ENCODE measurements around the gene SLC6A9. TPM values are rescaled to one million over a fixed set of nuclear protein-coding genes. Genes with fewer than 3 reads are reported as not detected.

Gene SLC6A9
- polyA plus RNA-seq, 3 donors = not detected

DNA sequence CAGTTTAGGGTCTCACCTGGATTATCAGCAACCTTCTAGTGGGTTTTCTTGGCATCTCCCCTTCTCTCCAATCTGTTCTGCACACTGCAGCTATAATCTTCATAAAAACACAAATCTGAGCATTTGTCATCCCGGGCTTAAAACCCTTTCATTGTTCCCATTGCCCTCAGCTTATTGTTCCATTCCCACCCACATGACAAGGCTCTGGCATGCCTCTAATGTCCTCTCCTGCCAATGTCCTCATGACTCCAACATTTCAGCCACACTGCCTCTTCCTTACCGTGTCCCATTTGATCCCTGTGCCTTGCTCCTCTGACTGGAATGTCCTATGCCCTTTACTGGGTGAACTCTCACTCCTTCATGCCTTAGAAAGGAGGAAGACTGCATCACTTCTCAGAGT is 68.9 kb downstream of the SLC6A9 start:
- no peaks in the 10 kb centered on the region for H3K27me3 Mint-ChIP-seq (ENCODE audit: low read depth in 3 of 3)
- no peak for DNase-seq

GRCh38 chr1:43961692-43962091 is 69.6 kb downstream of the SLC6A9 start:
- Histone ChIP-seq H3K4me1 (ENCODE audit: control insufficient read depth in 1 of 2, insufficient read depth in 2 of 2, low read length in 2 of 2) (peaks cover 20 to 22% of the 10 kb centered on the region in 2 donors), H3K9me3 (replicated peaks in 1 of 2; ENCODE audit: control insufficient read depth in 1 of 2, insufficient read depth in 1 of 2, low read length in 2 of 2) (no peaks in the 10 kb centered on the region), H3K27me3 (ENCODE audit: control insufficient read depth in 2 of 2, insufficient read depth in 2 of 2, low read length in 2 of 2) (no peaks in the 10 kb centered on the region), H3K4me2 (replicated peaks; ENCODE audit: extremely low read depth, low read length, poor library complexity, severe bottlenecking) (no peak overlapping the region), H3K4me3 (replicated peaks in 1 of 3; ENCODE audit: low read depth in 2 of 3, low read length in 3 of 3) (no peak overlapping the region), H3K79me2 (ENCODE audit: insufficient read depth, low read length) (no peaks in the 10 kb centered on the region), H4K20me1 (ENCODE audit: insufficient read depth, low read length) (no peaks in the 10 kb centered on the region), H3K9ac (ENCODE audit: insufficient read depth, low read length, poor library complexity, severe bottlenecking) (no peak overlapping the region), H2AFZ (ENCODE audit: insufficient read depth, low read depth, low read length, poor library complexity, severe bottlenecking) (no peak overlapping the region), H3K27ac (ENCODE audit: low read depth in 1 of 2, low read length in 2 of 2) (no peak overlapping the region), H3K36me3 (replicated peaks in 1 of 2; ENCODE audit: control insufficient read depth in 1 of 2, insufficient read depth in 2 of 2, low read length in 2 of 2) (peaks cover 53 to 87% of the 10 kb centered on the region in 2 donors)
- no peak for TF ChIP-seq CTCF (IDR thresholded peaks at IDR 0.05)
- Mint-ChIP-seq H3K4me1 (no peaks in the 10 kb centered on the region), H3K9me3 (peaks cover 0 to 2% (median 0%) of the 10 kb centered on the region in 7 donors), H3K27ac (peak overlapping the region in 1 of 7 donors; percentile 16), H3K4me3 (no peak overlapping the region), H3K27me3 (ENCODE audit: low read depth in 3 of 3) (no peaks in the 10 kb centered on the region), H3K36me3 (peaks cover 42 to 53% of the 10 kb centered on the region in 2 donors)
- no peak for DNase-seq
- 94% methylated on average over 2 of the region's 3 CpGs for WGBS (ENCODE audit: insufficient coverage)
- intact Hi-C loops (cut with micrococcal nuclease) = no loop called here

More for the DNA sequence above, 68.9 kb downstream of the SLC6A9 start:
- Histone ChIP-seq H3K9me3 (replicated peaks in 1 of 2; ENCODE audit: control insufficient read depth in 1 of 2, insufficient read depth in 1 of 2, low read length in 2 of 2) (no peaks in the 10 kb centered on the region), H2AFZ (ENCODE audit: insufficient read depth, low read depth, low read length, poor library complexity, severe bottlenecking) (no peak overlapping the region), H3K4me2 (replicated peaks; ENCODE audit: extremely low read depth, low read length, poor library complexity, severe bottlenecking) (no peak overlapping the region), H3K27ac (ENCODE audit: low read depth in 1 of 2, low read length in 2 of 2) (no peak overlapping the region), H3K36me3 (replicated peaks in 1 of 2; ENCODE audit: control insufficient read depth in 1 of 2, insufficient read depth in 2 of 2, low read length in 2 of 2) (peaks cover 48 to 86% of the 10 kb centered on the region in 2 donors), H3K79me2 (ENCODE audit: insufficient read depth, low read length) (no peaks in the 10 kb centered on the region), H3K4me1 (ENCODE audit: control insufficient read depth in 1 of 2, insufficient read depth in 2 of 2, low read length in 2 of 2) (peaks cover 20 to 22% of the 10 kb centered on the region in 2 donors), H4K20me1 (ENCODE audit: insufficient read depth, low read length) (no peaks in the 10 kb centered on the region), H3K4me3 (replicated peaks in 1 of 3; ENCODE audit: low read depth in 2 of 3, low read length in 3 of 3) (no peak overlapping the region), H3K27me3 (ENCODE audit: control insufficient read depth in 2 of 2, insufficient read depth in 2 of 2, low read length in 2 of 2) (no peaks in the 10 kb centered on the region), H3K9ac (ENCODE audit: insufficient read depth, low read length, poor library complexity, severe bottlenecking) (no peak overlapping the region)
- Mint-ChIP-seq H3K4me1 (no peaks in the 10 kb centered on the region), H3K36me3 (peaks cover 42 to 52% of the 10 kb centered on the region in 2 donors), H3K9me3 (peaks cover 0 to 2% (median 0%) of the 10 kb centered on the region in 7 donors), H3K27ac (no peak overlapping the region), H3K4me3 (no peak overlapping the region)
- no peak for TF ChIP-seq CTCF (IDR thresholded peaks at IDR 0.05)
- WGBS (ENCODE audit: insufficient coverage) = 90% methylated on average over 2 of the region's 2 CpGs
- intact Hi-C loops (cut with micrococcal nuclease) = no loop called here

Data from CD14-positive monocyte (primary cell).